Sigmoid colon (tissue), 7 donors: Measurements from ENCODE around the gene CABP4. TPM values are rescaled to one million over a fixed set of nuclear protein-coding genes. Genes with fewer than 3 reads are reported as not detected.

Source experiments
- DNase-seq: peaks from one replicate; pipeline ENCODE4 v3.0.0-alpha.2; 2019
- H3K27ac ChIP-seq, 4 donors: fragments of 200-600 bp; sonication (generic); one replicate each; pipeline ENCODE4 v1.5.1; 2016 to 2019; ENCODE audit warnings: mild to moderate bottlenecking in 1 of 4
- H3K27me3 ChIP-seq, 3 donors: fragments of 200-600 bp; sonication (generic); one replicate each; pipeline ENCODE4 v1.5.1; 2019; ENCODE audit warnings: mild to moderate bottlenecking in 1 of 3
- H3K36me3 ChIP-seq, 4 donors: fragments of 200-600 bp; sonication (generic); one replicate each; pipeline ENCODE4 v1.5.1; 2016 to 2019
- H3K4me1 ChIP-seq, 4 donors: fragments of 200-600 bp; sonication (generic); one replicate each; pipeline ENCODE4 v1.5.1; 2017 to 2019
- H3K4me3 ChIP-seq, 4 donors: fragments of 200-600 bp; sonication (generic); one replicate each; pipeline ENCODE4 v1.5.1; 2017 to 2019; ENCODE audit warnings: mild to moderate bottlenecking in 2 of 4, moderate library complexity in 1 of 4
- H3K9me3 ChIP-seq, 4 donors: fragments of 200-600 bp in 3 of 4; sonication (generic) in 3 of 4; one replicate each; pipeline versions ENCODE4 v1.5.1 to v1.6.1; 2013 to 2019
- CTCF ChIP-seq, 4 experiments: fragments of 450-650 bp in 3 of 4; fragments of 200-600 bp in 1 of 4; IDR thresholded peaks; one replicate each; pipeline ENCODE4 v1.5.1; 2016 to 2019; ENCODE audit warnings: antibody characterized with exemption in 4 of 4, mild to moderate bottlenecking in 3 of 4, moderate library complexity in 2 of 4
- EP300 ChIP-seq, 4 donors: sonication (generic); formaldehyde crosslinking; IDR thresholded peaks; one replicate each; pipeline ENCODE4 v1.6.1; 2017; ENCODE audit warnings: antibody characterized with exemption in 4 of 4
- POLR2A ChIP-seq, 2 donors: fragments of 450-650 bp; IDR thresholded peaks; one replicate each; pipeline ENCODE4 v1.6.1; 2016; ENCODE audit warnings: antibody characterized with exemption in 2 of 2, mild to moderate bottlenecking in 2 of 2, moderate library complexity in 2 of 2
- POLR2AphosphoS5 ChIP-seq, 4 donors: sonication (generic); formaldehyde crosslinking; IDR thresholded peaks; one replicate each; pipeline ENCODE4 v1.6.1; 2017; ENCODE audit warnings: antibody characterized with exemption in 4 of 4
- WGBS, 2 donors: extraction: QIAGEN DNeasy Blood & Tissue Kit; methylation state at CpG; one replicate each; pipeline ENCODE4 v1.1.7; 2013; 5-methylcytosine and 5-hydroxymethylcytosine counted together
- intact Hi-C: fragments of 100-400 bp; cut with DNase I; formaldehyde crosslinking; loops from one replicate; pipeline ENCODE4 v1.15.1; 2023
- polyA plus RNA-seq, 3 donors: library from polyadenylated mRNA; stranded (reverse); fragments of 200-250 nt; gene quantifications; one replicate each; pipeline ENCODE4 v1.2.3, GENCODE V29; 2013
- total RNA-seq, 4 donors: library from RNA; depleted of rRNA; stranded (reverse); fragments of >200 nt; gene quantifications; one replicate each; pipeline ENCODE4 v1.1.0, GENCODE V29; 2016
- donor health status: healthy with polysubstance abuse.
- donor health status: Bipolar disorder and iron deficiency.
- donor health status: healthy.

Gene CABP4
- total and polyA plus RNA-seq, 7 donors: 0.41 to 1.5 (median 0.61) TPM; not detected in 1

GRCh38 chr11:67501854-67502253 is 46.7 kb downstream of the CABP4 start:
- Histone ChIP-seq H3K27ac (no peak overlapping the region), H3K9me3 (no peaks in the 10 kb centered on the region), H3K4me3 (no peak overlapping the region), H3K27me3 (peaks cover 9 to 43% (median 30%) of the 10 kb centered on the region in 3 donors), H3K36me3 (peaks cover 0 to 4% (median 0%) of the 10 kb centered on the region in 4 donors), H3K4me1 (peaks cover 0 to 38% (median 34%) of the 10 kb centered on the region in 4 donors)
- intact Hi-C loops: no loop called here
- DNase-seq: no peak
- 97% methylated on average over 18 of the region's 18 CpGs for WGBS, 2 donors
- no peak for TF ChIP-seq POLR2A (IDR thresholded peaks at IDR 0.05)
- TF ChIP-seq EP300 (IDR thresholded peaks at IDR 0.05): no peak
- no peak for TF ChIP-seq CTCF (IDR thresholded peaks at IDR 0.05)
- no peak for TF ChIP-seq POLR2AphosphoS5 (IDR thresholded peaks at IDR 0.05)

GRCh38 chr11:67502328-67502979 is 47.3 kb downstream of the CABP4 start:
- Histone ChIP-seq H3K9me3 (no peaks in the 10 kb centered on the region), H3K27me3 (peaks cover 9 to 43% (median 30%) of the 10 kb centered on the region in 3 donors), H3K4me1 (peaks cover 0 to 44% (median 40%) of the 10 kb centered on the region in 4 donors), H3K27ac (no peak overlapping the region), H3K36me3 (peaks cover 0 to 7% (median 0%) of the 10 kb centered on the region in 4 donors), H3K4me3 (no peak overlapping the region)
- DNase-seq: no peak
- TF ChIP-seq EP300 (IDR thresholded peaks at IDR 0.05) (no peak), POLR2AphosphoS5 (IDR thresholded peaks at IDR 0.05) (no peak), CTCF (IDR thresholded peaks at IDR 0.05) (no peak), POLR2A (IDR thresholded peaks at IDR 0.05) (no peak)
- WGBS, 2 donors: 95 to 97% methylated on average over 18 of the region's 18 CpGs
- intact Hi-C loops: no loop called here

GRCh38 chr11:67503119-67504004 is 48.2 kb downstream of the CABP4 start:
- Histone ChIP-seq H3K4me1 (peaks cover 0 to 49% (median 43%) of the 10 kb centered on the region in 4 donors), H3K36me3 (peaks cover 0 to 7% (median 0%) of the 10 kb centered on the region in 4 donors), H3K4me3 (peak overlapping the region in 3 of 4 donors; percentile 47 to 61 (median 57)), H3K9me3 (no peaks in the 10 kb centered on the region), H3K27me3 (peaks cover 9 to 43% (median 30%) of the 10 kb centered on the region in 3 donors), H3K27ac (no peak overlapping the region)
- DNase-seq: no peak
- intact Hi-C loops: no loop called here
- WGBS, 2 donors: 82 to 86% methylated on average over 19 of the region's 19 CpGs
- TF ChIP-seq POLR2A (IDR thresholded peaks at IDR 0.05) (no peak), EP300 (IDR thresholded peaks at IDR 0.05) (no peak), CTCF (IDR thresholded peaks at IDR 0.05) (no peak), POLR2AphosphoS5 (IDR thresholded peaks at IDR 0.05) (no peak)

GRCh38 chr11:67504005-67504949 is 49.1 kb downstream of the CABP4 start:
- intact Hi-C loops: no loop called here
- TF ChIP-seq POLR2A (IDR thresholded peaks at IDR 0.05): no peak
- TF ChIP-seq EP300 (IDR thresholded peaks at IDR 0.05): no peak
- no peak for TF ChIP-seq CTCF (IDR thresholded peaks at IDR 0.05)
- TF ChIP-seq POLR2AphosphoS5 (IDR thresholded peaks at IDR 0.05): no peak
- Histone ChIP-seq H3K36me3 (peaks cover 0 to 7% (median 0%) of the 10 kb centered on the region in 4 donors), H3K27me3 (peaks cover 9 to 43% (median 30%) of the 10 kb centered on the region in 3 donors), H3K9me3 (no peaks in the 10 kb centered on the region), H3K4me3 (peak overlapping the region; percentile 27 to 61 (median 52)), H3K27ac (peak overlapping the region; percentile 96 to 99 (median 97)), H3K4me1 (peaks cover 0 to 56% (median 48%) of the 10 kb centered on the region in 4 donors)
- DNase-seq: no peak
- WGBS, 2 donors: 1 to 2% methylated on average over 101 of the region's 101 CpGs
